GM23338 (cell line): Measurements from ENCODE around the gene PXK. TPM values are rescaled to one million over a fixed set of nuclear protein-coding genes. Genes with fewer than 3 reads are reported as not detected.

Experiments used
- ATAC-seq: fragments of 200-7000 bp; cut with Tn5 transposase; 3 replicates; pipeline ENCODE4 v1.9.1; 2020
- DNase-seq: peaks from one replicate; pipeline ENCODE4 v3.0.0-alpha.2; 2015; ENCODE audit warnings: low spot score
- H2AFZ ChIP-seq: fragments of 200-600 bp; sonication (generic); 2 replicates; pipeline ENCODE4 v1.8.0; 2016; ENCODE audit warnings: antibody characterized with exemption, mild to moderate bottlenecking, moderate library complexity
- H3F3A ChIP-seq: fragments of 200-600 bp; sonication (generic); replicated peaks from 2 replicates; pipeline ENCODE4 v1.8.0; 2017; ENCODE audit warnings: antibody characterized with exemption, mixed run types, low read depth
- H3K27ac ChIP-seq: fragments of 200-600 bp; sonication (generic); 2 replicates; pipeline ENCODE4 v1.6.1; 2016; ENCODE audit warnings: low read depth
- H3K27me3 ChIP-seq: fragments of 200-600 bp; sonication (generic); 2 replicates; pipeline ENCODE4 v1.8.0; 2016; ENCODE audit warnings: mild to moderate bottlenecking, mixed run types, moderate library complexity; ENCODE audit not compliant: insufficient read depth
- H3K36me3 ChIP-seq: fragments of 200-600 bp; sonication (generic); 2 replicates; pipeline ENCODE4 v1.8.0; 2016; ENCODE audit warnings: mild to moderate bottlenecking; ENCODE audit not compliant: insufficient read depth
- H3K4me1 ChIP-seq: fragments of 200-600 bp; sonication (generic); 2 replicates; pipeline ENCODE4 v1.8.0; 2016; ENCODE audit warnings: mild to moderate bottlenecking, moderate library complexity; ENCODE audit not compliant: insufficient read depth
- H3K4me2 ChIP-seq: fragments of 200-600 bp; sonication (generic); 2 replicates; pipeline ENCODE4 v1.7.1; 2017; ENCODE audit warnings: mixed run types
- H3K4me3 ChIP-seq: fragments of 200-600 bp; sonication (generic); 2 replicates; pipeline ENCODE4 v1.6.1; 2016; ENCODE audit warnings: mixed run types
- H3K79me2 ChIP-seq: fragments of 200-600 bp; sonication (generic); replicated peaks from 2 replicates; pipeline ENCODE4 v1.8.0; 2017; ENCODE audit warnings: mild to moderate bottlenecking; ENCODE audit not compliant: insufficient read depth
- H3K9me2 ChIP-seq: fragments of 200-600 bp; sonication (generic); 2 replicates; pipeline ENCODE4 v1.8.0; 2017; ENCODE audit not compliant: insufficient read depth
- H4K20me1 ChIP-seq: fragments of 200-600 bp; sonication (generic); replicated peaks from 2 replicates; pipeline ENCODE4 v1.8.0; 2017; ENCODE audit warnings: mild to moderate bottlenecking; ENCODE audit not compliant: insufficient read depth
- H3K27ac Mint-ChIP-seq: 2 replicates; pipeline ENCODE4 v1.8.0; 2020; ENCODE audit warnings: inconsistent platforms, mild to moderate bottlenecking, moderate library complexity, mixed read lengths
- H3K27me3 Mint-ChIP-seq: 3 replicates; pipeline ENCODE4 v1.8.0; 2022; ENCODE audit warnings: low read depth, mild to moderate bottlenecking, moderate library complexity, mixed read lengths, inconsistent platforms; ENCODE audit not compliant: insufficient read depth, poor library complexity
- H3K36me3 Mint-ChIP-seq: 3 replicates; pipeline ENCODE4 v1.8.0; 2021; ENCODE audit warnings: low read depth, mild to moderate bottlenecking, inconsistent platforms, moderate library complexity, mixed read lengths
- H3K4me1 Mint-ChIP-seq: 3 replicates; pipeline ENCODE4 v1.8.0; 2020; ENCODE audit warnings: mild to moderate bottlenecking, inconsistent platforms, mixed read lengths
- H3K4me3 Mint-ChIP-seq: 3 replicates; pipeline ENCODE4 v1.8.0; 2021; ENCODE audit warnings: moderate library complexity, mild to moderate bottlenecking, inconsistent platforms, mixed read lengths
- H3K9me3 Mint-ChIP-seq: 3 replicates; pipeline ENCODE4 v1.8.0; 2020; ENCODE audit warnings: moderate library complexity, mild to moderate bottlenecking, inconsistent platforms, mixed read lengths
- CREB1 ChIP-seq: fragments of 250-450 bp; sonication (Bioruptor Pico); IDR thresholded peaks from 2 replicates; pipeline ENCODE4 v1.5.0; 2020; ENCODE audit warnings: low read depth, mild to moderate bottlenecking, moderate library complexity
- CTCF ChIP-seq, 2 experiments: fragments of 200-600 bp in 1 of 2; sonication (generic) in 1 of 2; conservative IDR thresholded peaks; 2 replicates each; pipeline versions ENCODE4 v1.5.1 to v1.6.1; 2016 to 2017; ENCODE audit warnings: antibody characterized with exemption in 2 of 2, low read depth in 2 of 2, mild to moderate bottlenecking in 2 of 2, moderate library complexity in 1 of 2
- ETS1 ChIP-seq: IDR thresholded peaks from 2 replicates; pipeline ENCODE4 v1.6.1; 2016; ENCODE audit warnings: antibody characterized with exemption
- NANOG ChIP-seq: IDR thresholded peaks from 2 replicates; pipeline ENCODE4 v1.6.1; 2016; ENCODE audit warnings: antibody characterized with exemption, borderline replicate concordance
- REST ChIP-seq: IDR thresholded peaks from one replicate; pipeline ENCODE4 v1.6.1; 2018; ENCODE audit warnings: antibody characterized with exemption; ENCODE audit not compliant: unreplicated experiment
- STAT1 ChIP-seq: IDR thresholded peaks from one replicate; pipeline ENCODE4 v1.6.1; 2016; ENCODE audit warnings: antibody characterized with exemption; ENCODE audit not compliant: unreplicated experiment
- ZNF462 ChIP-seq: fragments of 250-450 bp; sonication (Bioruptor Pico); IDR thresholded peaks from 2 replicates; pipeline ENCODE4 v1.5.0; 2020; ENCODE audit warnings: mild to moderate bottlenecking, moderate library complexity
- polyA plus RNA-seq: library from polyadenylated mRNA; unstranded; fragments of >200 nt; fragmentation: Nextera tagmentation; extraction: Ambion mirVana; gene quantifications from 2 replicates; pipeline ENCODE4 v1.2.1, GENCODE V29; 2016
- total RNA-seq: library from RNA; depleted of rRNA; stranded (reverse); fragments of >200 nt; shearing (Covaris generic); gene quantifications from 2 replicates; pipeline ENCODE4 v1.2.3, GENCODE V29; 2014

The PXK gene
- total and polyA plus RNA-seq, 2 experiments from 2014 or later: 6.4 to 6.5 TPM

GRCh38 chr3:58335652-58335947, 2.9 kb downstream of the PXK start (continued):
- TF ChIP-seq CTCF (conservative IDR thresholded peaks at IDR 0.05; ENCODE audit: low read depth in 2 of 2) (no peak), NANOG (no peak), STAT1 (no peak), ETS1 (no peak)

GRCh38 chr3:58336135-58336882, 3.6 kb downstream of the PXK start:
- no peaks in the 10 kb centered on the region for H3K9me3 Mint-ChIP-seq
- Histone ChIP-seq H4K20me1 (no peaks in the 10 kb centered on the region), H3K27ac (no peak overlapping the region), H3K9me2 (no peaks in the 10 kb centered on the region), H3K27me3 (peaks cover 24% of the 10 kb centered on the region), H3K4me1 (peaks cover 11% of the 10 kb centered on the region), H3K36me3 (no peaks in the 10 kb centered on the region), H3K4me3 (no peak overlapping the region), H2AFZ (no peak overlapping the region), H3K4me2 (no peak overlapping the region), H3K79me2 (no peaks in the 10 kb centered on the region), H3F3A (no peaks in the 10 kb centered on the region; the same call in 1 of the 2 replicates)
- no peaks in the 10 kb centered on the region for H3K36me3 Mint-ChIP-seq
- no peak for TF ChIP-seq ZNF462
- TF ChIP-seq STAT1: no peak
- no peak for TF ChIP-seq REST
- no peak for TF ChIP-seq NANOG
- no peak for TF ChIP-seq CREB1 (CRISPR knock-in tag)
- no peak for DNase-seq
- no peak overlapping the region for H3K27ac Mint-ChIP-seq
- peaks cover 18% of the 10 kb centered on the region for H3K4me1 Mint-ChIP-seq
- peaks cover 11% of the 10 kb centered on the region for H3K27me3 Mint-ChIP-seq
- no peak overlapping the region for H3K4me3 Mint-ChIP-seq
- ATAC-seq: no peak
